Activated naive CD4-positive, alpha-beta T cell treated with Interleukin-2 at 50 U/mL for 16 hours (primary cell): ENCODE data around the gene IST1.
"Not testable (repeated sequence)": the region's sequence is repeated elsewhere in the genome, so short reads cannot be mapped to it uniquely, and the experiment has no call there.

Experiments
- DNase-seq: peaks from one replicate; pipeline ENCODE4 v3.0.0-alpha.2; 2020

The IST1 gene

GRCh38 chr16:71894921-71895678, at the start of gene IST1:
IST1 (plus strand) TSS chr16:71895531; CDS start chr16:71915641, 20,110 bp downstream.
- peak; percentile 98 for DNase-seq

DNA sequence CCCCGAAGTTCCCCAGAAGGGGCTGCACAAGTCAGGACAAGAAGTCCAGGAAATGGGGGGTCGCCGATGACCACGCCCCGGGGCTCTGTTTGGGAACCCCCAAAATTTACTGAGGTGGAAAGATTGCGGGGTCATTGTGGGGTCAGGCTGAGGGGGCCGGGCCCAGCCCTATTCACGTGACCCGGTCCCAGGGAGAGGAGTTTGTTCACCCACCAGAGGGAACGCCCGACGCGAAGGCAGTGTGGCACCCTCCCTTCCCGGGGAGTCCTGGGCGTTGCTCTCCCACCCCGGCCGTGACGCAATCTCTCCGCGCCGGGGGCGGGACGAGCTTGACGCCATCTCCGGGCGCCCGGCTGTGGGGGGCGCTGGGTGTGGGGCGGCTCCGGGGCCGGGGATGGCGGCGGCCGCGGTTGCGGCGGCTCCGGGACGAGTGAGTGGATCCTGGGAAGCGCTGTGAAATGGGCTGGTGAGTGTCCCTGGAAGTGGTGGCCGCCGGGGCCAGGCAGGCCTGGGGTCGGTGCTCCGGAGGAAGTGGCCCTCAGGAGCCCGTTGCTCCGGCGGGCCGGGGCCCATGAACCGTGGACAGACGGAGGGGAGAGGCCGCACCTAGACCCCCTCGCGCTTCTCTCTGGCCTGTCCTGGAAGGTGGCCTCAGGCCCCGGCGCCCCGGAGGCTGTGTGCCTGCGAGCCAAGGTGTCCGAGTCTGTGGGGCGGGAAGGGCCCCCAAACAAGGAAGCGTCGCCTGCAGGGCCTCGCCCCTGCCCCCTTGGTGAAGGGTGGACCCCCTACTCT, 49.5 kb upstream of the IST1 start, which contains the start of gene ATXN1L:
TSS of gene ATXN1L (plus strand) at position 338 of the 792 bp plus-strand sequence. CDS start 3,765 bp downstream, outside the sequence.
- peak; percentile 93 for DNase-seq

GRCh38 chr16:71846431-71846830, 48.9 kb upstream of the IST1 start:
- DNase-seq: peak; percentile 24

DNA sequence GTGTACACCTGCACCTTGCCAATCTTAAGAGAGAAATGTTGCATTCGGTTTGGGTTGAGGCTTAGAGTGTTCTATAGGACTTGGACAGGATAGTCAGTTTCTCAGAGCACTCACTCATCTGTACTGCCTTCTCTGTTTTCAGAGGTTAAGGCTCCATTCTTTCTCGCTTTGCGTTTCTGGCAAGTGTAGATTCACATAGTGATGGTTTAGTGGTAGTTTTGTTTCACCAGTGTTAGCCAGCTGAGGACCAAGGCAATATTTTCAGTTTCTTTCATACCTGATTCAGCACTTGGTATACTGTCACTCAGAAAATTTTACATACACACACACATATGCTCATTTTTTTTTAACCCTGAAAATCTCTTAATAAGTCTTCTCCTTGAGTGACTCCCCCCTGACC, 48.2 kb upstream of the IST1 start:
- no peak for DNase-seq

DNA sequence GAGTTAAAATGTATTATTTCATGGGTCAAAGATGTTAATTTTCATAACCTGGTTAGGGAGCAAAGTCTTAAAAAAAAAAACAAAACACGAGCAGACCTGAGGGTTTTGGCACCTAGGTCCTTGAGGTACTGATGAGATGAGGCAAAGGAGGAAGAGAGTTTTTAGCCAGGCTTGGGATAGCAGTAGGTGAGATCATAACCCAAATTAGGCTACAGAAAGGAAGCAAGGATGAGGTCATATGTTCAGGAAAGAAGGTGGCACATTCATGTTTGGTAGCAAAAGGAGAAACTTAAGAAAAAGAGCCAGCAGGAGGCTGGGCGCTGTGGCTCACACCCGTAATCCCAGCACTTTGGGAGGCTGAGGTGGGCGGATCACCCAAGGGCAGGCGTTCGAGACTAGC, 46.7 kb upstream of the IST1 start:
- no peak for DNase-seq

DNA sequence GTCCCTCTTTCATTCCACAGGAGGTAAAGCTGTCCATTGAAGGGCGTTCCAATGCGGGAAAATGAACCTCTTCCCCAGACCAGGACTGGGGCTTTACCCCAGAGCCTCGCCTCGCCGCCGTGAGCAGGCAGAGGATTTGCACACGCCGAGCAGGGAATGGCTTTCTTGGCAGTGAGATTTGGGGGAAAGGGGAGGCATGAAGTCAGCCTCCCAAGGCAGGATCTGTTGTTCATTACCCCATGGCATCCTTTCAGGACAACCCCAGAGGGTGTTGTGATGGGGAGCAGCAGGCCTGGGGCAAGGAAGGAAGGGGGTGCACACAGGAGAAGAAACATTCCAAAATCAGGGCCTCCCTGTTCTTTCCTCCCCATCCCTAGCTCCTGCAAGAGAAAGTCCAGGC, 43.6 kb upstream of the IST1 start:
- no peak for DNase-seq

GRCh38 chr16:71852158-71852557, 43.2 kb upstream of the IST1 start:
- no peak for DNase-seq

DNA sequence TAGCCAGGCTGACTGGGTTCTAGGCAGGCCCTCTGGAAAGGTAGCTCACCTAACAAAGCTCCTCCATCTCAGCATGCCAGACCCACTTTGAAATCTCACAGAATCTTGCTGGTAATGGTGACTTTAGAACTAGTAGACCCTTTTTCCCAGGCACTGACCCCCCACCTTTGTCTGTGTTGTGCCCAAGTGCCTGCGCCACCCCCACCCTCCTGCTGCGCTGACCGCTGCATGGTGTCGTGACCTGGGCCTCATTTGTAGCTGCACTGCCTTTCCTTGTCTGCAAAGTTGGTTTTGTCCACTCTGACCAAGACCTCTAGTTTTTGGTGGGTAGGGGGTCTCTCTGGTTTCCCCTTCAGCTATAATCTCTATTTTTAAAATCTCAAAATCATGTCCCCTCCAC, 42.8 kb upstream of the IST1 start:
- DNase-seq: no peak

DNA sequence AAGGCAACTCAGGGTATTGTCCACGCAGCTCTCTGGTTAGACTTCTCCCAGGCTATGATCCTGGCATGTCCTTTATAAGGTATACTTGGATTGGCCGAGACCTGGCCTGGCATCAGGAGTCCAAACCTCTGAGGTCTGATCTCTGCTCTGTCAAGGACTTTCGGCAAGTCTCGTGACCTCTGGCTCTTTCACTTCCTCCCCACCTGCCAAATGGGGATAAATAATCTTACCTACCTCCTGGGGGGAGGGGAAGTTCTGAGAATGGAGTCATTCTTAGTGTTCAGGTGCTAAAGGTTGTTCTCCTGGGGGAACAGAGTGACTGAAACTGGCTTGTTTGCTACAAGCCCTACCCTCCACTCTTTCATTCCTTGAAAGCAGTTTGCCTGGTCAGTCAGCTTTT, 41.9 kb upstream of the IST1 start:
- no peak for DNase-seq

DNA sequence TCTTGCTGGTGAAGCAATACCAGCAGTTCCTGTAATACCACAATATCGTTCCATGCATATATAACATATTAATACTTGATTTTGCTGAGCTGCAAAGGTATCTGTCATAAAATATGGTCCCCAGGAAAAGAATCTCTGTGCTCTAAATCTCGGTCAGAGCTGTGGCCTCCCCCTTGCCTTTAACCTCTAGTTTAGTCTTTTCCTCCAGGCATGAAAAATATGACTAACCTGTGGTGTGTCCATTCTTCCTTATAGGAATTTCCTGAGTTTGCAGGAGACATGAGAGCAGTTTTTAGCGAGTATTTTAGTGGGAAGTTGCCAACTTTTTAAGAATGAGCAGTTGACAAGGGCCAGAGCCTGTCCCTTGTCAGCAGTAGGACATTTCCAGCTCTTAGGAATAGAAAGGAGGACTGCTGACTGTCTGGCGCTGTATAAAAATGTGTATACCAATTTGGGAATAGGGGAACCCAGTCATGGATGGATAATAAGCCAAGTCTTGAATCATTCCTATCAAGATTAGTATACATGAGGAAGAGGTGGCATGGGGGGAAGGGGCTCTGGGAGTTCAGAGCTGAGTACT, 40.9 kb upstream of the IST1 start:
- DNase-seq: no peak

- peak; percentile 41 for DNase-seq
Measured at GRCh38 chr16:71855937-71856662, 39.2 kb upstream of the IST1 start.

DNA sequence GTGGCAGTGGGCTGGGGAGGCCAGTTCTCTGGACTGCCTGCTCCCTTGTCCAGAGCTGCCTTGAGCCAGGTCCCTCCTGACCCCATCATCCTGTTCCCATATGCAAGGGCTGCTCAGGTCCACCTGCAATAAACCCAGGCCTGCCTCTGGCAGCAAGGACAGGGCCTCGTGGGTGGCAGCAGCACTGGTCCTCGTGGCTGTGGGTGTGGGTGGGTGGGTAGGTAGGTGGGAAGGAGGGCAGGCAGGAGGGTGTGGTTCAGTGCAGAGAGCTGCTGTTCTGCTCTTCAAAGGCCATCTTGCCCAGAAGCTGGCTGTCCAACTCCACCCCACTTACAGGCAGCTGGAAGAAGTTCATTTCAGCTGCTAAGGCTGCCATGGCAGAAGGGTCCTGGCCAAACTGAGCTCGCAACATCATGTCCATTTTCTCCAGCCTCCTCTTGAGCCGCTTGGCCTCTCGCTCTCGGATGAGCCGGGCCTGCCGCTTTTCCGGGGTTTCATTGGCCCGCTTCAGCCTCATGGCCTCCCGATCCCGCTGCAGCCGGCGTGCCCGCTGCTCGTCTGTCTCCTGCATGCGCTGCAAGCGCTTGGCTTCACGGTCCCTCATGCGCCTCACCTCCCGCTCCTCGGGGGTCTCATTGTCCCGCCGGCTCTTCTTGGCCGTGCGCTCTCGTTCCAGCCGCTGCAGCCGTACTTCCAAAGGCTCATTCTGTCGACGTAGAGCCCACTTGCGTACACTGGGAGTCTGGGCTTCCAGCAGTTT, 35.4 kb upstream of the IST1 start:
- DNase-seq: no peak

GRCh38 chr16:71863995-71864394, 31.3 kb upstream of the IST1 start:
- no peak for DNase-seq

GRCh38 chr16:71865173-71865863, 30.0 kb upstream of the IST1 start:
- DNase-seq: no peak

- not testable (repeated sequence) for DNase-seq
Measured at GRCh38 chr16:71867175-71867574, 28.2 kb upstream of the IST1 start.

DNA sequence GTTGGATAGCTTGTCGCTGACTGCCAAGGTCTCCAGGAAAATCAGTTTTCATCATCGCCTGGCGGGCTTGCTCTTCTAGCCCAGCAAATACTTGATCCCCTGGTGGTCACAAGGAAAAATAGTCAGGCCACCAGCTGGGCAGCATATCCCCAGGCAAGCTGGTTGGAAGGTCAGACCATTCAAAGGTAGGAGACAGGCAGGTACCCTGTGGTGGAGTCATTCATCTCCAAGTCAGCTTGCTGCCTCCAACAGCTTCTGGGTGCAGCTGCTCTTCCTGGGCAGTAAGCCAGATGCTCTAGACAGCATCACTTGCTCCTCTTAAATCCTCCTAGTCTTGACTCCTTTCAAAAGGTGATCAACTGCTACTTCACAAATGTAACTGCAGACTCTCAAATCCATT, 27.4 kb upstream of the IST1 start:
- no peak for DNase-seq

GRCh38 chr16:71869089-71869488, 26.2 kb upstream of the IST1 start:
- no peak for DNase-seq

- no peak for DNase-seq
Measured at GRCh38 chr16:71870818-71871217, 24.5 kb upstream of the IST1 start.

DNA sequence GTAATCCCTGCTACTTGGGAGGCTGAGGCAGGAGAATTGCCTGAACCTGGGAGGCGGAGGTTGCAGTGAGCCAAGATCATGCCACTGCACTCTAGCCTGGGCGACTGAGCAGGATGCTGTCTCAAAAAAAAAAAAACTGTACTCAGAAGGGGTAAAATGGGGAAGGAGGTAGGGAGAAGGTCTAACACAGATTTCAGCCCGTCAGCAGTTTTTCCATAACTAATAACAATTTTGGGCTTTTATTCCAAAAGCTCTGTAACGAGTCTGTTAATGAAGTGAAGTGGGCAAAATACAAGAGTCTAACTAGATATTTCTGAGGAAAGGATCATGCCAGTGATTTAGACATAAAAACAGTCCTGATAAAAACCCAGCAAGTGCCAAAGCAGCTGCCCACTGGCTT, 22.1 kb upstream of the IST1 start:
- DNase-seq: no peak

DNA sequence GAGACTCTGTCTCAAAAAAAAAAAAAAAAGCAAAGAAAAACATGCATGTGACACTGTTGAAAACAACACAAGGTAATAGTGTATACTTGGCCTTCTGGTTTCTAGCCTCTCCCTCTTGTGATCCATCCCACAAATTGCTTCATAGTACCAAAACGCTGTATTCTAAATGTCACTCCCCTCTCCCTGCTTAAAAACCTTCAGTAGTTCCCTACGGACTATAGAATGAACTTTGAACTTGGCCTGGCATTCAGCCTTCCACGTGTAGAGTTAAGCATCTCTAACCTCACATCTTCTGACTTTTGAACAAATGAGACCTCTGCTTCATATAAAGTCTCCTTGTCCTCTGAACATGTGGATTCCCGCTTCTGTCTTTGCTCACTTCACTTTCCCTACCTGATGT, 16.4 kb upstream of the IST1 start:
- no peak for DNase-seq

DNA sequence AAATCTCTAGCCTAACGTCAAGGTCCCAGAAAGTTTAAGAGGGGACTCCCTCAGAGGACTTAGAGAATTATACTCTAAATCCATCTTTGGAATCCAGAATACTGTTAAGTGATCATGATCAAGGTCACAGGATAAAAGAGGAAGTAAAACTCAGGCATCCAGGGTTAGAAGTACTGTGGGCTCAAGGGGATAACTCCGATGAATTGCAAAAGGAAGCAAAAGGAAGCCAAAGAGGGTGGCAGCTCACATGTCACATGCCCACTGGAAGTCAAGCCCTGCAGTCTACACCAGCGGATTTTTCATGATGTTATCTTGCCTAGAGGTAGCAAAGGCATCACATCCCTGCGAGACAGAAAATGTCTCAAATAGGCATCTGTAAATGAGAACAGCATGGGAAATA, 15.2 kb upstream of the IST1 start:
- no peak for DNase-seq
